ENCODE results near the gene CORT. TPM values are rescaled to one million over a fixed set of nuclear protein-coding genes. Genes with fewer than 3 reads are reported as not detected.

CORT gene
- total and polyA plus RNA-seq, 2 donors from 2014 or later, result 0.22 to 0.62 TPM

DNA sequence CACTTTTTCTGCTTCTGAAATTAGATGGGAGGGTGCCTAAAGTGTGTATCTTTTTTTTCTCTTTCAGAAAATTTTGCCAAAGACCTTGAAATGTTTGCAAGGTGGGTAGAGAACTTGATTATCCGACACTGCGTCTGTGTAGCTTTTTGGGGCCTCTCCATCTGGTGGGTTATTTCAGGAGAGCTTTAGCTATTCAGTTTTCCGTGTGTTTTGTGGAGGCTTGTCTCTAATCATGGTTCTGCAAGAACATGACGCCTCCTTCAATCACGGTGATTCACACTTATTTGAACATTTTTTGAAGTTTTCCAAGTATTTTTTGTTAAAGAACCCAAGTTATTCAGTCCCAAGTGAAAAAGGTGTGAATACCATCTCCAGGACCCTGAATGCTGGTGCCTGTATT lies 15.2 kb upstream of the CORT start:
- TF ChIP-seq, protein P1, sequence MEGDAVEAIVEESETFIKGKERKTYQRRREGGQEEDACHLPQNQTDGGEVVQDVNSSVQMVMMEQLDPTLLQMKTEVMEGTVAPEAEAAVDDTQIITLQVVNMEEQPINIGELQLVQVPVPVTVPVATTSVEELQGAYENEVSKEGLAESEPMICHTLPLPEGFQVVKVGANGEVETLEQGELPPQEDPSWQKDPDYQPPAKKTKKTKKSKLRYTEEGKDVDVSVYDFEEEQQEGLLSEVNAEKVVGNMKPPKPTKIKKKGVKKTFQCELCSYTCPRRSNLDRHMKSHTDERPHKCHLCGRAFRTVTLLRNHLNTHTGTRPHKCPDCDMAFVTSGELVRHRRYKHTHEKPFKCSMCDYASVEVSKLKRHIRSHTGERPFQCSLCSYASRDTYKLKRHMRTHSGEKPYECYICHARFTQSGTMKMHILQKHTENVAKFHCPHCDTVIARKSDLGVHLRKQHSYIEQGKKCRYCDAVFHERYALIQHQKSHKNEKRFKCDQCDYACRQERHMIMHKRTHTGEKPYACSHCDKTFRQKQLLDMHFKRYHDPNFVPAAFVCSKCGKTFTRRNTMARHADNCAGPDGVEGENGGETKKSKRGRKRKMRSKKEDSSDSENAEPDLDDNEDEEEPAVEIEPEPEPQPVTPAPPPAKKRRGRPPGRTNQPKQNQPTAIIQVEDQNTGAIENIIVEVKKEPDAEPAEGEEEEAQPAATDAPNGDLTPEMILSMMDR (IDR thresholded peaks at IDR 0.05; ENCODE audit: borderline replicate concordance, extremely low read depth, insufficient read depth), result no peak
- no peak for DNase-seq
- Histone ChIP-seq H3K9ac (ENCODE audit: low read length in 3 of 3) (no peak overlapping the region), H3K36me3 (ENCODE audit: control insufficient read depth in 2 of 3, insufficient read depth in 3 of 3, low read length in 3 of 3) (no peaks in the 10 kb centered on the region), H3K27ac (ENCODE audit: low read depth in 2 of 2, low read length in 2 of 2) (no peak overlapping the region), H3K4me3 (ENCODE audit: low read length in 3 of 3) (no peak overlapping the region), H3K9me3 (ENCODE audit: control insufficient read depth in 2 of 3, insufficient read depth in 1 of 3, low read length in 3 of 3) (no peaks in the 10 kb centered on the region), H3K27me3 (ENCODE audit: control insufficient read depth, insufficient read depth, low read length) (no peaks in the 10 kb centered on the region), H3K4me1 (ENCODE audit: control insufficient read depth in 2 of 3, insufficient read depth in 2 of 3, low read depth in 1 of 3, low read length in 3 of 3) (peaks cover 3 to 15% (median 9%) of the 10 kb centered on the region in 3 donors)
- no peak for FAIRE-seq
- intact Hi-C loops (cut with DNase I), result no loop called here

DNA sequence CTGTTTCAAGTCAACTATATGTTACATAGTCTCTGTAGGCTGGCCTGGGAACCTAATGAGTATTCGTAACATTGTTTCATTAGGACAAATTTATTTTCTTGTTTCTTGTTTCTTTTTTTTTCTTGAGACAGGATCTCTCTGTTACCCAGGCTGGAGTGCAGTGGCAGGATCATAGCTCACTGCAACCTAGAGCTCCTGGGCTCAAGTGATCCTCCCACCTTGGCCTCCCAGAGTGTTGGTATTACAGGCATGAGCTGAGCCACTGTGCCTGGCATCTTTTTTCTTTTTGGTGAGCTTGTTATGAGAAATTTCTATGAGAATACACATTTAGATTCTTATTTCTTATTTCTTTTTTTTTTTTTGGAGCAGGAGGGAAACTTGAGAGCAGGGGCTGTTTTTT lies 12.8 kb upstream of the CORT start:
- H3K4me1 ChIP-seq (ENCODE audit: control insufficient read depth in 2 of 3, insufficient read depth in 2 of 3, low read depth in 1 of 3, low read length in 3 of 3), result peaks cover 0 to 15% (median 3%) of the 10 kb centered on the region in 3 donors
- peaks cover 0 to 8% (median 0%) of the 10 kb centered on the region in 3 donors for H3K36me3 ChIP-seq (ENCODE audit: control insufficient read depth in 2 of 3, insufficient read depth in 3 of 3, low read length in 3 of 3)
- no peak overlapping the region for H3K9ac ChIP-seq (ENCODE audit: low read length in 3 of 3)
- DNase-seq (no peak), FAIRE-seq (no peak)
- TF ChIP-seq, protein P1 (IDR thresholded peaks at IDR 0.05; ENCODE audit: borderline replicate concordance, extremely low read depth, insufficient read depth), result no peak
- no peak overlapping the region for H3K27ac ChIP-seq (ENCODE audit: low read depth in 2 of 2, low read length in 2 of 2)
- no peak overlapping the region for H3K4me3 ChIP-seq (ENCODE audit: low read length in 3 of 3)
- intact Hi-C loops (cut with DNase I), result no loop called here
- no peaks in the 10 kb centered on the region for H3K27me3 ChIP-seq (ENCODE audit: control insufficient read depth, insufficient read depth, low read length)
- H3K9me3 ChIP-seq (ENCODE audit: control insufficient read depth in 2 of 3, insufficient read depth in 1 of 3, low read length in 3 of 3), result no peaks in the 10 kb centered on the region

DNA sequence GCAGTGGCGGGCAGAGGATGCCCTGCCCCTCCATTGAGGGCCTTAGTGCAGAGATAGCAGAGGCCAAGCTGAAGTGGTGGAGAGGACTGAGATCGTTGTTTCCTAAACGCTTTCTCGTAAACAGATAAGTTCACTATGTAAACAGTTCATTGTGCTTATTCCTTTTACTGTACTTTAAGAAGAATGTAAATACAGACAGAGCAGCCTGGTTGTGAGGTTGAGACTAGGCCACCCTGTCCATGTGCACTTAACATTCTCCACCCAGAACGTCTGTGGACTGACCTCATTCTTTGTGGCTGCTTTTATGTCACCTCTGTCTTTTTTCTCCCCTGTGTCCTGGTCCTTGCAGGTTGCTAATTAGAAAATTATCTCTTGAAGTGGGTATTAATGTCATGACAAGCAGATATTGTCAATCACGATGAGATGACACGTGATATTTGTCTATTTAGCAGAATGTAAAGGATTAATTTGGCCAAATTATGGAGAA lies 11.1 kb upstream of the CORT start:
- no peaks in the 10 kb centered on the region for H3K9me3 ChIP-seq (ENCODE audit: control insufficient read depth in 2 of 3, insufficient read depth in 1 of 3, low read length in 3 of 3)
- H3K36me3 ChIP-seq (ENCODE audit: control insufficient read depth in 2 of 3, insufficient read depth in 3 of 3, low read length in 3 of 3), result peaks cover 0 to 8% (median 0%) of the 10 kb centered on the region in 3 donors
- DNase-seq, result no peak
- H3K27ac ChIP-seq (ENCODE audit: low read depth in 2 of 2, low read length in 2 of 2), result no peak overlapping the region
- TF ChIP-seq, protein P1 (IDR thresholded peaks at IDR 0.05; ENCODE audit: borderline replicate concordance, extremely low read depth, insufficient read depth), result no peak
- H3K4me3 ChIP-seq (ENCODE audit: low read length in 3 of 3), result no peak overlapping the region
- no peak for FAIRE-seq
- peaks cover 0 to 5% (median 0%) of the 10 kb centered on the region in 3 donors for H3K4me1 ChIP-seq (ENCODE audit: control insufficient read depth in 2 of 3, insufficient read depth in 2 of 3, low read depth in 1 of 3, low read length in 3 of 3)
- H3K27me3 ChIP-seq (ENCODE audit: control insufficient read depth, insufficient read depth, low read length), result no peaks in the 10 kb centered on the region
- intact Hi-C loops (cut with DNase I), result no loop called here
- H3K9ac ChIP-seq (ENCODE audit: low read length in 3 of 3), result no peak overlapping the region

DNA sequence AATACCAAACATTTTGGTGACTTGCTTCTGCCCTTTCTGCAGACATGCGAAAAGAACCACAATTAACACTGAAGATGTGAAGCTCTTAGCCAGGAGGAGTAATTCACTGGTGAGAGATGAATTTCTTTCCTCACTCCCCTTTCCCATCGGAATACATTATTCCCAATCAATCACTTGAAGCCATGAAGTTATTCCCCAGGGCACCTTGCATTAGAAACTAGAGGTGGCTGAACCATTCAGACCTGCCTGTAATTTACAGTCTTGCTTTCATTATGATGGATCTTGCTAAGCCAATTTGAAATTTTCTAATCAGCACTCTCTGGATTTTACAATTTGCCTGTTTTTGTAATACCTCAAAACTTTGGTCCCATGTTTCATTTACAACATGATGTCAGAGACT lies 9.5 kb upstream of the CORT start:
- Histone ChIP-seq H3K9ac (ENCODE audit: low read length in 3 of 3) (no peak overlapping the region), H3K4me1 (ENCODE audit: control insufficient read depth in 2 of 3, insufficient read depth in 2 of 3, low read depth in 1 of 3, low read length in 3 of 3) (no peaks in the 10 kb centered on the region), H3K36me3 (ENCODE audit: control insufficient read depth in 2 of 3, insufficient read depth in 3 of 3, low read length in 3 of 3) (peaks cover 0 to 14% (median 0%) of the 10 kb centered on the region in 3 donors), H3K27me3 (ENCODE audit: control insufficient read depth, insufficient read depth, low read length) (no peaks in the 10 kb centered on the region), H3K27ac (ENCODE audit: low read depth in 2 of 2, low read length in 2 of 2) (no peak overlapping the region), H3K9me3 (ENCODE audit: control insufficient read depth in 2 of 3, insufficient read depth in 1 of 3, low read length in 3 of 3) (no peaks in the 10 kb centered on the region), H3K4me3 (ENCODE audit: low read length in 3 of 3) (no peak overlapping the region)
- intact Hi-C loops (cut with DNase I), result no loop called here
- no peak for FAIRE-seq
- no peak for DNase-seq
- TF ChIP-seq, protein P1 (IDR thresholded peaks at IDR 0.05; ENCODE audit: borderline replicate concordance, extremely low read depth, insufficient read depth), result no peak
